Measurements from ENCODE around the gene CEP83.

- TF ChIP-seq ZNF70 (CRISPR knock-in tag; IDR thresholded peaks at IDR 0.05) = no peak
- TF ChIP-seq POU6F1 (CRISPR knock-in tag; IDR thresholded peaks at IDR 0.05; ENCODE audit: borderline replicate concordance, low read depth) = no peak
- no peak for TF ChIP-seq ZNF8 (CRISPR knock-in tag; IDR thresholded peaks at IDR 0.05)
- TF ChIP-seq ZFP30 (CRISPR knock-in tag; IDR thresholded peaks at IDR 0.05) = no peak
- no peak for TF ChIP-seq PPARA (CRISPR knock-in tag; IDR thresholded peaks at IDR 0.05; ENCODE audit: borderline replicate concordance)
Measured at GRCh38 chr12:94264736-94265485, 194.8 kb downstream of the CEP83 start.
